NCI-H748 (cell line): Measurements from ENCODE around the gene CEP70.

Experiments used
- DNase-seq: peaks from one replicate; lab custom pipeline; 2025; ENCODE audit not compliant: unreplicated experiment; lab: John Stamatoyannopoulos, UW

Gene CEP70

GRCh38 chr3:138472141-138472825 lies 121.8 kb downstream of the CEP70 start:
- DNase-seq: no peak

- no peak for DNase-seq
Observed at GRCh38 chr3:138471481-138471880, 122.6 kb downstream of the CEP70 start.

GRCh38 chr3:138470687-138471086 lies 123.4 kb downstream of the CEP70 start:
- no peak for DNase-seq

GRCh38 chr3:138469874-138470273 lies 124.2 kb downstream of the CEP70 start:
- DNase-seq: no peak

GRCh38 chr3:138468886-138469285 lies 125.2 kb downstream of the CEP70 start:
- no peak for DNase-seq

- no peak for DNase-seq
Observed at GRCh38 chr3:138468451-138468850, 125.6 kb downstream of the CEP70 start.

GRCh38 chr3:138467931-138468330 lies 126.1 kb downstream of the CEP70 start:
- no peak for DNase-seq

GRCh38 chr3:138465925-138466324 lies 128.1 kb downstream of the CEP70 start:
- no peak for DNase-seq

- no peak for DNase-seq
Observed at GRCh38 chr3:138465451-138465850, 128.6 kb downstream of the CEP70 start.

GRCh38 chr3:138464491-138464860 lies 129.6 kb downstream of the CEP70 start:
- no peak for DNase-seq

- DNase-seq: no peak
Observed at GRCh38 chr3:138463724-138464490, 130.2 kb downstream of the CEP70 start.

- DNase-seq: no peak
Observed at GRCh38 chr3:138461896-138462295, 132.2 kb downstream of the CEP70 start.

- no peak for DNase-seq
Observed at GRCh38 chr3:138461246-138461645, 132.8 kb downstream of the CEP70 start.

GRCh38 chr3:138460536-138461205 lies 133.4 kb downstream of the CEP70 start:
- no peak for DNase-seq

- no peak for DNase-seq
Observed at GRCh38 chr3:138459619-138460535, 134.2 kb downstream of the CEP70 start.

- DNase-seq: no peak
Observed at GRCh38 chr3:138458774-138459499, 135.1 kb downstream of the CEP70 start.

GRCh38 chr3:138457863-138458735 lies 136.0 kb downstream of the CEP70 start:
- DNase-seq: no peak

GRCh38 chr3:138456961-138457862 lies 136.8 kb downstream of the CEP70 start:
- DNase-seq: no peak
